ENCODE data around the gene ARID1B. TPM values are rescaled to one million over a fixed set of nuclear protein-coding genes. Genes with fewer than 3 reads are reported as not detected.

Gene ARID1B
- total RNA-seq, 1 donor, result 55.0 TPM

GRCh38 chr6:157253017-157253416 is 475.8 kb downstream of the ARID1B start:
- Histone ChIP-seq H3K4me3 (ENCODE audit: insufficient read depth, low read length) (no peak overlapping the region), H3K27ac (ENCODE audit: low read depth, low read length) (no peak overlapping the region), H2AFZ (ENCODE audit: low read length) (no peak overlapping the region), H3K36me3 (ENCODE audit: insufficient read depth, low read length) (no peaks in the 10 kb centered on the region), H3K4me2 (ENCODE audit: insufficient read depth, low read length) (no peak overlapping the region), H3K4me1 (ENCODE audit: insufficient read depth, low read length) (no peaks in the 10 kb centered on the region), H3K27me3 (ENCODE audit: insufficient read depth, low read length) (peaks cover 40% of the 10 kb centered on the region), H3K79me2 (ENCODE audit: insufficient read depth, low read length) (no peaks in the 10 kb centered on the region), H4K20me1 (ENCODE audit: insufficient read depth, low read length) (no peaks in the 10 kb centered on the region), H3K9me3 (ENCODE audit: low read depth, low read length) (no peaks in the 10 kb centered on the region)
- TF ChIP-seq CTCF (IDR thresholded peaks at IDR 0.05; ENCODE audit: extremely low read depth, low read depth, low read length), result no peak
- DNase-seq (ENCODE audit: insufficient read length, low spot score, missing footprints), result no peak

GRCh38 chr6:157253699-157254098 is 476.5 kb downstream of the ARID1B start:
- H3K79me2 ChIP-seq (ENCODE audit: insufficient read depth, low read length), result no peaks in the 10 kb centered on the region
- no peaks in the 10 kb centered on the region for H4K20me1 ChIP-seq (ENCODE audit: insufficient read depth, low read length)
- peaks cover 36% of the 10 kb centered on the region for H3K27me3 ChIP-seq (ENCODE audit: insufficient read depth, low read length)
- no peaks in the 10 kb centered on the region for H3K36me3 ChIP-seq (ENCODE audit: insufficient read depth, low read length)
- no peak overlapping the region for H3K4me3 ChIP-seq (ENCODE audit: insufficient read depth, low read length)
- H3K4me1 ChIP-seq (ENCODE audit: insufficient read depth, low read length), result no peaks in the 10 kb centered on the region
- H3K4me2 ChIP-seq (ENCODE audit: insufficient read depth, low read length), result no peak overlapping the region
- DNase-seq (ENCODE audit: insufficient read length, low spot score, missing footprints), result no peak
- no peak for TF ChIP-seq CTCF (IDR thresholded peaks at IDR 0.05; ENCODE audit: extremely low read depth, low read depth, low read length)
- no peak overlapping the region for H3K27ac ChIP-seq (ENCODE audit: low read depth, low read length)
- H2AFZ ChIP-seq (ENCODE audit: low read length), result no peak overlapping the region
- no peaks in the 10 kb centered on the region for H3K9me3 ChIP-seq (ENCODE audit: low read depth, low read length)

GRCh38 chr6:157254538-157254937 is 477.4 kb downstream of the ARID1B start:
- no peak overlapping the region for H3K4me2 ChIP-seq (ENCODE audit: insufficient read depth, low read length)
- no peaks in the 10 kb centered on the region for H3K9me3 ChIP-seq (ENCODE audit: low read depth, low read length)
- H3K79me2 ChIP-seq (ENCODE audit: insufficient read depth, low read length), result no peaks in the 10 kb centered on the region
- DNase-seq (ENCODE audit: insufficient read length, low spot score, missing footprints), result peak; percentile 60
- no peaks in the 10 kb centered on the region for H4K20me1 ChIP-seq (ENCODE audit: insufficient read depth, low read length)
- no peaks in the 10 kb centered on the region for H3K4me1 ChIP-seq (ENCODE audit: insufficient read depth, low read length)
- H3K27ac ChIP-seq (ENCODE audit: low read depth, low read length), result no peak overlapping the region
- H3K27me3 ChIP-seq (ENCODE audit: insufficient read depth, low read length), result peaks cover 34% of the 10 kb centered on the region
- H3K4me3 ChIP-seq (ENCODE audit: insufficient read depth, low read length), result no peak overlapping the region
- no peaks in the 10 kb centered on the region for H3K36me3 ChIP-seq (ENCODE audit: insufficient read depth, low read length)
- no peak for TF ChIP-seq CTCF (IDR thresholded peaks at IDR 0.05; ENCODE audit: extremely low read depth, low read depth, low read length)
- no peak overlapping the region for H2AFZ ChIP-seq (ENCODE audit: low read length)

GRCh38 chr6:157255079-157255478 is 477.9 kb downstream of the ARID1B start:
- H3K4me3 ChIP-seq (ENCODE audit: insufficient read depth, low read length), result no peak overlapping the region
- no peaks in the 10 kb centered on the region for H3K36me3 ChIP-seq (ENCODE audit: insufficient read depth, low read length)
- peak; percentile 8 for DNase-seq (ENCODE audit: insufficient read length, low spot score, missing footprints)
- H3K9me3 ChIP-seq (ENCODE audit: low read depth, low read length), result no peaks in the 10 kb centered on the region
- H3K4me2 ChIP-seq (ENCODE audit: insufficient read depth, low read length), result no peak overlapping the region
- H4K20me1 ChIP-seq (ENCODE audit: insufficient read depth, low read length), result no peaks in the 10 kb centered on the region
- H3K27me3 ChIP-seq (ENCODE audit: insufficient read depth, low read length), result peaks cover 30% of the 10 kb centered on the region
- H3K4me1 ChIP-seq (ENCODE audit: insufficient read depth, low read length), result no peaks in the 10 kb centered on the region
- H3K27ac ChIP-seq (ENCODE audit: low read depth, low read length), result no peak overlapping the region
- no peaks in the 10 kb centered on the region for H3K79me2 ChIP-seq (ENCODE audit: insufficient read depth, low read length)
- no peak for TF ChIP-seq CTCF (IDR thresholded peaks at IDR 0.05; ENCODE audit: extremely low read depth, low read depth, low read length)
- no peak overlapping the region for H2AFZ ChIP-seq (ENCODE audit: low read length)
